Measurements from ENCODE around the gene ZNF227.

- no peak for TF ChIP-seq CTCF (IDR thresholded peaks at IDR 0.05)
- TF ChIP-seq, protein P1, sequence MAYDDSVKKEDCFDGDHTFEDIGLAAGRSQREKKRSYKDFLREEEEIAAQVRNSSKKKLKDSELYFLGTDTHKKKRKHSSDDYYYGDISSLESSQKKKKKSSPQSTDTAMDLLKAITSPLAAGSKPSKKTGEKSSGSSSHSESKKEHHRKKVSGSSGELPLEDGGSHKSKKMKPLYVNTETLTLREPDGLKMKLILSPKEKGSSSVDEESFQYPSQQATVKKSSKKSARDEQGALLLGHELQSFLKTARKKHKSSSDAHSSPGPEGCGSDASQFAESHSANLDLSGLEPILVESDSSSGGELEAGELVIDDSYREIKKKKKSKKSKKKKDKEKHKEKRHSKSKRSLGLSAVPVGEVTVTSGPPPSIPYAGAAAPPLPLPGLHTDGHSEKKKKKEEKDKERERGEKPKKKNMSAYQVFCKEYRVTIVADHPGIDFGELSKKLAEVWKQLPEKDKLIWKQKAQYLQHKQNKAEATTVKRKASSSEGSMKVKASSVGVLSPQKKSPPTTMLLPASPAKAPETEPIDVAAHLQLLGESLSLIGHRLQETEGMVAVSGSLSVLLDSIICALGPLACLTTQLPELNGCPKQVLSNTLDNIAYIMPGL (CRISPR knock-in tag; IDR thresholded peaks at IDR 0.05), result no peak
- TF ChIP-seq JUN (CRISPR knock-in tag; IDR thresholded peaks at IDR 0.05), result no peak
- no peak for TF ChIP-seq TP53 (CRISPR knock-in tag; IDR thresholded peaks at IDR 0.05)
- no peak for TF ChIP-seq AFF4 (CRISPR knock-in tag; IDR thresholded peaks at IDR 0.05; ENCODE audit: borderline replicate concordance)
Observed at GRCh38 chr19:44280916-44281315, 68.6 kb downstream of the ZNF227 start.

All from WTC11 (cell line).